Measurements from ENCODE around the gene BSG.

Gene BSG

GRCh38 chr19:572140-572742, at the start of gene BSG:
TSS of gene BSG (plus strand) at chr19:572596. CDS start at chr19:572635, 39 bp downstream.
- DNase-seq (ENCODE audit: low spot score) = peak; percentile 99

- DNase-seq (ENCODE audit: low spot score) = no peak
Measured at GRCh38 chr19:522726-523125, 49.7 kb upstream of the BSG start.

- DNase-seq (ENCODE audit: low spot score) = peak; percentile 61
Measured at GRCh38 chr19:524062-524674, 48.2 kb upstream of the BSG start.

- no peak for DNase-seq (ENCODE audit: low spot score)
Measured at GRCh38 chr19:525029-525428, 47.4 kb upstream of the BSG start.

- DNase-seq (ENCODE audit: low spot score) = no peak
Measured at GRCh38 chr19:525857-526419, 46.5 kb upstream of the BSG start.

GRCh38 chr19:530134-531008, 42.0 kb upstream of the BSG start:
- DNase-seq (ENCODE audit: low spot score) = no peak

GRCh38 chr19:531009-531752, 41.2 kb upstream of the BSG start:
- DNase-seq (ENCODE audit: low spot score) = peak; percentile 100

GRCh38 chr19:531753-532560, 40.4 kb upstream of the BSG start, which contains the start of gene CDC34:
TSS of gene CDC34 (plus strand) at chr19:531760. CDS start at chr19:531932, 172 bp downstream.
- DNase-seq (ENCODE audit: low spot score) = no peak

- DNase-seq (ENCODE audit: low spot score) = peak; percentile 73
Measured at GRCh38 chr19:532561-533363, 39.6 kb upstream of the BSG start.

GRCh38 chr19:533364-534058, 38.9 kb upstream of the BSG start:
- DNase-seq (ENCODE audit: low spot score) = no peak

- no peak for DNase-seq (ENCODE audit: low spot score)
Measured at GRCh38 chr19:534088-534487, 38.3 kb upstream of the BSG start.

GRCh38 chr19:535017-535835, 37.2 kb upstream of the BSG start:
- no peak for DNase-seq (ENCODE audit: low spot score)

- no peak for DNase-seq (ENCODE audit: low spot score)
Measured at GRCh38 chr19:536031-536880, 36.1 kb upstream of the BSG start.

GRCh38 chr19:536881-537404, 35.5 kb upstream of the BSG start:
- DNase-seq (ENCODE audit: low spot score) = no peak

- DNase-seq (ENCODE audit: low spot score) = no peak
Measured at GRCh38 chr19:538641-539428, 33.6 kb upstream of the BSG start.

- DNase-seq (ENCODE audit: low spot score) = no peak
Measured at GRCh38 chr19:539429-540030, 32.9 kb upstream of the BSG start.

Measured in D341Med (cell line).